ENCODE results near the gene PACS2.
"Not testable (repeated sequence)": the region's sequence is repeated elsewhere in the genome, so short reads cannot be mapped to it uniquely, and the experiment has no call there.

The PACS2 gene

GRCh38 chr14:105314287-105315200, at the start of gene PACS2:
PACS2 (plus strand) TSS chr14:105314748; CDS start chr14:105314919, 171 bp downstream.
- peak within 1 kb of the TSS; percentile 65 to 82 (median 70) for H3K4me3 ChIP-seq
- H3K27ac ChIP-seq, result peak within 1 kb of the TSS; percentile 58 to 98 (median 90)

DNA sequence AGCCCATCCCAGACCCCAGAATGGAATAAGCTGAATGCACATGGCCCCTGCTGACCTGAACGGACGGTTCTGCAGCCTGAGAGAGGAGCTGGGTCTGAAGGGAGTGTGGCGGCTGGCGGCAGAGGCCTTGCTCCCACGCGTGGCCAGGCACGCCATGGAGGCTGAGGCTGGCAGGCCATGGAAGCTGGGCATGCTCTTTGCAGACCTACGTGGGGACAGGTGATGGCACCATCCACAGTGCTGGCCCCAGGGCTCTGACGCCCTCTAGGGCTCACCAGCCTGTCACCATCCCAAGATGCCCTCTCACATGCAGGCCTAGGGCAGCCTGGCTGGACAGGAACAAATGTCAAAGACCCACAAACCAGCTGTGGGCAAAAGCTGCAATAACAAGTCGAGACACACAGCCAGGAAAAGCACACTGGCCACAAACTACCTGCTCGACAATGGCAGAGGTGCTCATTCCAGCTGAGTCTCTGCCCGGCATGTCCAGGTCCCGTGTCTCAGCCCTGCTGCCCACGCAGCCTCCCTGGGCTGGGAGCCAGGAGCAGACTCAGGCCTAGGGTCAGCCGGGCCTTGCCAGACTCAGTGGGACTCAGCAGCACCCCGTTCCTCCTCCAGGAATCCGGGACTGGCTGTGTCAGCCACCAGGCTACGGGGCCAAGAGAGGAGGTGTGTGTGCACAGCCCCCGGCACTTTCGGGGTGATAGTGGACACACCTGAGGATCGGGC, 46.6 kb upstream of the PACS2 start:
- Histone ChIP-seq H3K4me3 (no peak overlapping the region), H3K27ac (no peak overlapping the region)

- no peak overlapping the region for H3K27ac ChIP-seq
- H3K4me3 ChIP-seq, result no peak overlapping the region
Observed at GRCh38 chr14:105268736-105269354, 45.7 kb upstream of the PACS2 start.

DNA sequence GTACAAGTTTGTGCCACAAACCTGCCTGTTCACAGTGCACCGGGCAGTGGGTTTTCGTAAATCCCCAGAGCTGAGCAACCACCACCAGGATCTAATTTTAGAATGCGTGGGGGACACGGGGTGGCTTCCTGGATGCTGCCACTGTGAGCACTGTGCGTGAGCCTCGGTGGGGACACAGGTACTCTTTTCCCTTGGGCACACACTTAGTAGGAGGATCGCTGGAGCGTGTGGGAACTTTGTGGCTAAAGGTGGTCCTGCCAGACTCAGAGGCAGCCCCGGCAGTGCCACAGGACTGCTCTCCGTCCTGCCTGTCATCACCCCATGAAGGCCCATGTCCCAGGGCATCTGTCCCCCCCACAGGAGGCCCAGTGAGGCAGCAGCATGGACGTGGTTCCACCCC, 45.1 kb upstream of the PACS2 start:
- no peak overlapping the region for H3K27ac ChIP-seq

GRCh38 chr14:105271224-105271890, 43.2 kb upstream of the PACS2 start:
- H3K4me3 ChIP-seq, result no peak overlapping the region
- H3K27ac ChIP-seq, result no peak overlapping the region

More for the DNA sequence above, 45.1 kb upstream of the PACS2 start:
- H3K4me3 ChIP-seq, result no peak overlapping the region

GRCh38 chr14:105272623-105273022, 41.9 kb upstream of the PACS2 start:
- peak overlapping the region in 1 of 21 experiments; percentile 31 for H3K27ac ChIP-seq
- no peak overlapping the region for H3K4me3 ChIP-seq

- no peak overlapping the region for H3K4me3 ChIP-seq
- peak overlapping the region in 2 of 21 experiments; percentile 31 to 57 for H3K27ac ChIP-seq
Observed at GRCh38 chr14:105273062-105273461, 41.5 kb upstream of the PACS2 start.

DNA sequence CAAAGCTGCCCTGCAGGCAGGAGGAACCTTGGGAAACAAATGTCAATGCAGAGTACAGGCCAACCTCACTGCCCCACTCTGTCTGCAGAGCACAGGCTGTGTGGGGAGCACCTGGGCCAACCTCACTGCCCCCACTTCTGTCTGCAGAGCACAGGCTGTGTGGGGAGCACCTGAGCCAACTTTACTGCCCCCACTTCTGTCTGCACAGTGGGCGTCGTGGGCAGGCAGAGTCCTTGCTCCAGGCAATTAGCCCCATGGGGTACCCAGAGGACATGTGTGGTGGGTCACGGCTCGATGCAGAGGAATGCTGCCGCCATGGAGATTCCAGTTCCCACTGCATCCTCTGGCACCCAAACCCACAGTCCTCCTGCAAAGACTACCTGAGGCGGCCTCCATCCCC, 39.9 kb upstream of the PACS2 start:
- no peak overlapping the region for H3K4me3 ChIP-seq
- no peak overlapping the region for H3K27ac ChIP-seq

- Histone ChIP-seq H3K4me3 (no peak overlapping the region), H3K27ac (no peak overlapping the region)
Observed at GRCh38 chr14:105275267-105275946, 39.1 kb upstream of the PACS2 start.

- H3K27ac ChIP-seq, H3K4me3 ChIP-seq: not testable (repeated sequence)
Observed at GRCh38 chr14:105277448-105277847, 37.1 kb upstream of the PACS2 start.

DNA sequence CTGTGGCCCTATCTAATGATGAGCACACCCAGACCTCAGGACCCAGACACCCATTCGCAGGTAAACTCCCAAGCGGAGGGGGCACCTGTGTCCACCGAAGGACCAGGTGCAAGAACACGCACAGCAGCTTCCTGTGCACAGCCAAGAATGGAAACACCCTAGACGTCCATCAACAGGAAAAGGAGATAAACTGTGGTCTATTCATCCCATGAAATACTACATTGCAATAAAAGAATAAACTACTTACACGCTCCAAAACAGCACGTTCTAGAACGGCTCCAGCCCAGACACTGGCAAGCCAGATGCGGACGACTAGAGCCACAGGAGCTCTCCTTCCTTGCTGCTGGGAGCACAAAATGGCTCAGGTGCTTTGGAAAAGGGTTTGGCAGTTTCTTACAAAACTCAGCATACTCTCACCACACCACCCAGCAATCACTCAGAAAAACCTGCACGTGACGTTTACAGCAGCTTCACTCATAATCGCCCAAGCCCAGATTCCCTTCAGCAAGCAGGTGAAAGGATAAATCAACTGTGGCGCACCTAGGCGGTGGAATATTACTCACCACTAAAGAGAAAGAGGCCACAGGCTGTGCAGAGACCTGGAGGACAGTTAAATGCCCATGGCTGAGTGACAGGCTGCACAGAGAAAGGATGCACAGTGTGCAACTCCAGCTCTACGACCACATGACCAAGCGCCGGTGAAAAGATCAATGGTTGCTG, 34.7 kb upstream of the PACS2 start:
- no peak overlapping the region for H3K4me3 ChIP-seq
- no peak overlapping the region for H3K27ac ChIP-seq

DNA sequence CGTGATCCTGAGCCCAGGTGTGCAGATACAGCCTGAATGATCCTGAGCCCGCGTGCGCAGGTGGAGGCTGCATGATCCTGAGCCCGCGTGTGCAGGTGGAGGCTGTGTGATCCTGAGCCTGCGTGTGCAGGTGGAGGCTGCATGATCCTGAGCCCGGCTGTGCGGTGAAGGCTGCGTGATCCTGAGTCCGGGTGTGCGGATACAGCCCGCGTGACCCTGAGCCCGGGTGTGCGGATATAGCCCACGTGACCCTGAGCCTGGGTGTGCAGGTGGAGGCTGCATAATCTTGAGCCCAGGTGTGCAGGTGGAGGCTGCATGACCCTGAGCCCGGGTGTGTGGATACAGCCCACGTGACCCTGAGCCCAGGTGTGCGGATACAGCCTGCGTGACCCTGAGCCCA, 34.0 kb upstream of the PACS2 start:
- Histone ChIP-seq H3K27ac (no peak overlapping the region), H3K4me3 (no peak overlapping the region)

- Histone ChIP-seq H3K4me3 (no peak overlapping the region), H3K27ac (no peak overlapping the region)
Observed at GRCh38 chr14:105281371-105282097, 33.0 kb upstream of the PACS2 start.

DNA sequence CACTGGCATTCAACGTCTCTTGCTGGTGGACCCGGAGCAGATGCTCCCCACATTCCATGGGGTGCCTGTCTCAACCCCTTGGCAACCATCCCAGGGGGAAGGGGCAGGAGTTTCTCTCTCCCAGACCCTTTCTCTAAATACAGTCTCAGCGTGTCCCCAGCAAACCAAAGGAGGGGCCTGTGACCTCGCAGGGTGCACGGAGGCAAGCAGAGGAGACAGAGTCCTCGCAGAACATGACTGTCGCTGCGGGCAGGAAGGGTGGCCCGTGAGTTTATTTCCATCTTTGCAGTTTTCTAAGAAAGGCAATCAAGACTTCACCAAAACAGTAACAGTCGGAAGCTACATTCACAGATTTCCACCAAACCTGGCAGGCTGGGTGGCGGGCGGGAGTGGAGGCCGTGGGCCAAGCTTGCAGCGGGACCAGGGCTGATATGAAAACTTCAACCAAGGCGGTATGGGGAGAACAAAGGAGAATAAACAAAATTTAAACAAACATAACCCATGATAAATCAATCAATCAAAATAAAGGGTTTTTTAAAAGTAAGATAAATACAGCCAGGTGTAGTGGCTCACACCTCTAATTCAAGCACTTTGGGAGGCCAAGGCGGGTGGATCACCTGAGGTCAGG, 32.3 kb upstream of the PACS2 start:
- Histone ChIP-seq H3K27ac (no peak overlapping the region), H3K4me3 (no peak overlapping the region)

- no peak overlapping the region for H3K4me3 ChIP-seq
- no peak overlapping the region for H3K27ac ChIP-seq
Observed at GRCh38 chr14:105283028-105283427, 31.5 kb upstream of the PACS2 start.

DNA sequence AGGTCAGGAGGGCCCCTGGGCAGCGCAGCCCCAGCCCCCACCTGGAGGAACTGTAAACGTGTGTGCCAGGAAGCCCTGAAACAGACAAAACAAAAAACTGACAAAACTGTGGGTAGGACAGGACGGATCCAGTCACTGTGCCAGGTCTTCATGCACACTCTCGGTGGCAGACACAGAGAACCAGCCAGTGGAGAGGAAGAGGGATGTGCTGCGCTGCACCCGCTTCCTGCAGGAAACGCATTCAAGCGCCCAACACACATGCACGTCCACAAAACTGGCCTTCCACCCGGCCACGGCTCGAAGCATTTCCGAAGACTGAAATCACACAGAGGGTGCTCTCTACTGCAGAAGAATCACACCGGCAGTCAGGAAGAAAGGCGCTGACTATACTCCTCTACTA, 30.6 kb upstream of the PACS2 start:
- no peak overlapping the region for H3K27ac ChIP-seq

GRCh38 chr14:105285174-105285573, 29.4 kb upstream of the PACS2 start:
- H3K27ac ChIP-seq, result no peak overlapping the region
- no peak overlapping the region for H3K4me3 ChIP-seq

More for the DNA sequence above, 30.6 kb upstream of the PACS2 start:
- H3K4me3 ChIP-seq, result no peak overlapping the region

DNA sequence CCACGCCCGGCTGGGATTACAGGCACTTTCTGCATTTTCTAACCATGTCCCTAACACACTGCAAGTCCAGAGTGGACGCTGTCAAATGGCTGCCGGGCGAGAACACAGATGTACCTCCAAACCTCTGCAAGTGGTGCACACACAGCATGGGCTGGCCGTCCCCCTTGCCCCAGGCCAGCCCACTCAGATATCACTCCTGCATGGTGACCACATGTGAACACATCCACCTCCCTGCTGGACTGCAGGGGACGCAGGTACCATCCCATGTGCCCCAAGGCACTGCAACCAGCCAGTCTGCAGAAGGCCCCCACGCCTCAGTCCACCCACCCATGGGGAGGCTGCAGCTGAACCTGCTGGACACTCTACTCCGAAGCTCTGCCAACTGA, 27.8 kb upstream of the PACS2 start:
- H3K27ac ChIP-seq, result no peak overlapping the region
- no peak overlapping the region for H3K4me3 ChIP-seq
